GM04503 (cell line): ENCODE results near the gene LPIN3.

Experiments used
- DNase-seq: peaks from one replicate; pipeline ENCODE4 v3.0.0-alpha.2; 2012; ENCODE audit warnings: low read depth

LPIN3 gene

GRCh38 chr20:41393705-41394066 lies 53.1 kb downstream of the LPIN3 start:
- DNase-seq = no peak

- DNase-seq = no peak
Measured at GRCh38 chr20:41394081-41394480, 53.5 kb downstream of the LPIN3 start.

- no peak for DNase-seq
Measured at GRCh38 chr20:41394931-41395666, 54.5 kb downstream of the LPIN3 start.

- DNase-seq = no peak
Measured at GRCh38 chr20:41395667-41396664, 55.3 kb downstream of the LPIN3 start.

DNA sequence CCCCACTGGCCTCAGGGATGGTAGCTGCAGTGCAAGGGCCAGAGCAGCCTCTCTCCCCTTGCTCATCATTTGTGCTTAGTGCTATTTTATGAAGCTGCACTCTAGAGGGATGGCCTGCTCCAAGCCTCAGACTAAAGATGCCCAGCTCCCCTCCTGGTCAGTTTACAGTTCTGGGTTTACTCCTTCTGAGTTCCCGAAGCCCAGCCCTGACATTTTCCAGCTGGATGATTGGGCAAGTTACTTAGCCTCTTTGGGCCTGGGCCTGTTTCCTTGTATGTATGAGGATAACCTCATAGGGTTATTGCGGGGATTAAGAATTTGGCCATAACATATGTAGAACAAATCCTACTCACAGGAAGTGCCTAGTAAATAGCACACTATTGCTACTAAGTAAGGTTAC lies 57.8 kb downstream of the LPIN3 start:
- DNase-seq = no peak

GRCh38 chr20:41403604-41404003 lies 63.0 kb downstream of the LPIN3 start:
- DNase-seq = no peak

DNA sequence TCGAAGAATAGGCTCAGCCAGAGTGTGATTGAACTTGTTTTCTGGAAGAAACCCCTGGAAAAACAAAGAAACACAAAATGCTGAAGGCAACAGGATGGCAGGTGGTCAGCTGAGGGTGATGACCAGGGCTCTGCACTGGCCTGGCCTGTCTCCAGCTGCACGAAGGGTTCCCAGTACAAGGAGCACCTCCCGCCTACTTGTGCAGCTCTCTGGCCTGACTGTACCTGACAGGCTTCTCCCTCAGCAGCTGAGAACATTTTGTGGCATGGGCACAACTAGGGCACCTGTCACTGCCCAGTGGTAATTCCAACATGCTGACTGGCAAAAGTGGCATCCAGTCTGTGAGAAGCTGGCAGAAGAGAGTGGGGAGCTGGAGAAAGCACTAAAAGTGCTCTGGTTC lies 64.8 kb downstream of the LPIN3 start:
- no peak for DNase-seq

DNA sequence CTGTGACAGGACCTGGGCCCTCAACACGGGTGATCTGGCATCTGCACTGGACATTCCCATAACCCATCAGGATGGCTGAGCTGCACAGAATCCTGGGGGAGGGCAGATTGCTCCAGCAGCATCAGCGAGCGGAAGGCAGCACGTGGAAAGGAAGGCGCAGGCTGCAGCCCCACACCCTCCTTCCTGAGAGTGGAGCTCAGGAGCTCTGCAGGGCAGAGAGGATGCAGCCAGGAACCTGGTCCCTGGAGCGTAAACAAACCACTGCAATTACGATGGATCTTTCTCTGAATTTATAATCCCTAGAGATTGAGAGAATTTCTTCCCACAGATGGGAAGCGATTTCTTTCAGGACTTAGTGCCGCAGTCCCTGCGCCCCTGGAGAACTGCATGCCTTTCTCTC lies 65.7 kb downstream of the LPIN3 start:
- no peak for DNase-seq

GRCh38 chr20:41406896-41407444 lies 66.3 kb downstream of the LPIN3 start:
- DNase-seq = no peak

GRCh38 chr20:41407607-41408006 lies 67.0 kb downstream of the LPIN3 start:
- no peak for DNase-seq

- DNase-seq = no peak
Measured at GRCh38 chr20:41408156-41408794, 67.7 kb downstream of the LPIN3 start.

DNA sequence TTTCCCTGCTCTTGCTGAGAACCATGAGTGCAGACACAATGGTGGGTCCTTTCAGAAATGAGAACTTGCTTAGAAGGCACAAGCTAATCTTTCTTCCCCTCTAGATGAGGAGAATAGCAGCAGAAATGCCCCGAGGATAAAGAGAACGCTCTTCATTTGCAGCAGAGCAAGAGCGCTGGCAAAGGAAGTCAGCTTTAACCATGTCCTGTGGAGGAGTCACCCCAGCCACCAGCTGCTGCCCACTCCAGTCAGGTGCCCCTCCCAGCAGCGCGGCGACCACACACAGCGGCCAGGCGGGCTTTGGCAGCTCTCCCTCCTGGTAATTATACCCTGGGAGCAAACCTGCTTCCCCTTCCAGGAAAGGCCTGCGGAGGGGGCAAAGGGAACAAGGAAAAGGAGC lies 68.4 kb downstream of the LPIN3 start:
- no peak for DNase-seq
